GM12878 (cell line): ENCODE results near the gene C1orf210. TPM values are rescaled to one million over a fixed set of nuclear protein-coding genes. Genes with fewer than 3 reads are reported as not detected.

Experiments
- CEBPB ChIP-seq, 2 experiments: fragments of 150-350 bp in 1 of 2; IDR thresholded peaks; 2 replicates each; pipeline ENCODE4 v1.6.1; 2012 to 2014; ENCODE audit warnings: low read depth in 2 of 2, low read length in 2 of 2, borderline replicate concordance in 1 of 2, inconsistent platforms in 1 of 2
- CHD4 ChIP-seq: fragments of 200-600 bp; sonication (generic); IDR thresholded peaks from 2 replicates; pipeline ENCODE4 v1.6.1; 2016; ENCODE audit warnings: mild to moderate bottlenecking
- FOXM1 ChIP-seq: IDR thresholded peaks from 2 replicates; pipeline ENCODE4 v1.6.1; 2012; ENCODE audit warnings: low read depth, mild to moderate bottlenecking, inconsistent platforms, low read length, moderate library complexity
- KAT2A ChIP-seq: conservative IDR thresholded peaks from 2 replicates; pipeline ENCODE4 v1.6.1; 2011; ENCODE audit warnings: low read depth, low read length; ENCODE audit not compliant: control insufficient read depth
- RUNX3 ChIP-seq: IDR thresholded peaks from 2 replicates; pipeline ENCODE4 v1.6.1; 2012; ENCODE audit warnings: low read length, inconsistent platforms
- STAT3 ChIP-seq: IDR thresholded peaks from 2 replicates; pipeline ENCODE4 v1.6.1; 2011; ENCODE audit warnings: low read depth, low read length, improper control_type of control experiment
- polyA plus RNA-seq, 11 experiments: library from polyadenylated mRNA; depleted of rRNA in 4 of 11; unstranded in 6 of 11; stranded (reverse) in 5 of 11; fragments of >200 nt; fragmentation: Nextera tagmentation in 4 of 11; fragmentation: Illumina TruSeq in 1 of 11; extraction: Ambion mirVana in 4 of 11; extraction: Trizol in 1 of 11; gene quantifications; 1 replicate in 1 of 11; 2 replicates in 10 of 11; pipeline versions ENCODE4 v1.2.1 to v1.2.3, GENCODE V29; 2011 to 2016; ENCODE audit warnings: inconsistent platforms in 2 of 11, missing spikeins in 2 of 11, low read depth in 1 of 11
- total RNA-seq, 4 experiments: library from RNA; depleted of rRNA in 3 of 4; stranded (reverse); fragments of >200 nt in 3 of 4; fragmentation: Illumina TruSeq in 1 of 4; extraction: Trizol in 1 of 4; gene quantifications; 2 replicates each; pipeline versions ENCODE4 v1.2.1 to v1.2.3, GENCODE V29; 2013 to 2021
- TF ChIP-seq, protein P1 (sequence below): fragments of 450-650 bp; IDR thresholded peaks from 2 replicates; pipeline ENCODE4 v1.6.1; 2017; ENCODE audit warnings: mild to moderate bottlenecking, moderate library complexity
- TF ChIP-seq, protein P2 (sequence below): IDR thresholded peaks from 2 replicates; pipeline ENCODE4 v1.6.1; 2011; ENCODE audit warnings: low read depth, low read length, improper control_type of control experiment, borderline replicate concordance
- TF ChIP-seq, protein P3 (sequence below): IDR thresholded peaks from 2 replicates; pipeline ENCODE4 v1.6.1; 2012; ENCODE audit warnings: low read depth, low read length, improper control_type of control experiment

C1orf210 gene
- total and polyA plus RNA-seq, 10 of the 15 experiments (the other 5 are each of a cell fraction or from before 2014, with no cell fraction given): 0.07 TPM; not detected in 9

DNA sequence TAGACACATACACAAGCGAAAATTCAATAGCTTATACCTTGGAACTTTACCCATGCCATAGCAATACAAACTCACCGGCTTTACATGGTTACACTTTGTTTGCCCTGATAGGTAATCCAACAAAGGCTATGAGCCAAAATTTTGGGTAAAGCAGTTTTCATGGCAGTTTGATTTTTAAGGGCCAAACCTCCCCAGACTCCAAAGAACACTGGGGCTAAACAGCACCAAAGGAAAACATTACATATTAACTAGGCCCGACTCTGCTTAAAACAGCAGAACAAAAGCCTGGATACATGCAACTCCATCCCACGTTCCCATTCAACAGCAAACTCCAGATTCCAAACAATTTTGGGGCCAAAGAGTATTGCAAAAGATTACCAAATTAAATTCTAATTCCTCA is 19.9 kb downstream of the C1orf210 start (continued):
- TF ChIP-seq, protein P1, sequence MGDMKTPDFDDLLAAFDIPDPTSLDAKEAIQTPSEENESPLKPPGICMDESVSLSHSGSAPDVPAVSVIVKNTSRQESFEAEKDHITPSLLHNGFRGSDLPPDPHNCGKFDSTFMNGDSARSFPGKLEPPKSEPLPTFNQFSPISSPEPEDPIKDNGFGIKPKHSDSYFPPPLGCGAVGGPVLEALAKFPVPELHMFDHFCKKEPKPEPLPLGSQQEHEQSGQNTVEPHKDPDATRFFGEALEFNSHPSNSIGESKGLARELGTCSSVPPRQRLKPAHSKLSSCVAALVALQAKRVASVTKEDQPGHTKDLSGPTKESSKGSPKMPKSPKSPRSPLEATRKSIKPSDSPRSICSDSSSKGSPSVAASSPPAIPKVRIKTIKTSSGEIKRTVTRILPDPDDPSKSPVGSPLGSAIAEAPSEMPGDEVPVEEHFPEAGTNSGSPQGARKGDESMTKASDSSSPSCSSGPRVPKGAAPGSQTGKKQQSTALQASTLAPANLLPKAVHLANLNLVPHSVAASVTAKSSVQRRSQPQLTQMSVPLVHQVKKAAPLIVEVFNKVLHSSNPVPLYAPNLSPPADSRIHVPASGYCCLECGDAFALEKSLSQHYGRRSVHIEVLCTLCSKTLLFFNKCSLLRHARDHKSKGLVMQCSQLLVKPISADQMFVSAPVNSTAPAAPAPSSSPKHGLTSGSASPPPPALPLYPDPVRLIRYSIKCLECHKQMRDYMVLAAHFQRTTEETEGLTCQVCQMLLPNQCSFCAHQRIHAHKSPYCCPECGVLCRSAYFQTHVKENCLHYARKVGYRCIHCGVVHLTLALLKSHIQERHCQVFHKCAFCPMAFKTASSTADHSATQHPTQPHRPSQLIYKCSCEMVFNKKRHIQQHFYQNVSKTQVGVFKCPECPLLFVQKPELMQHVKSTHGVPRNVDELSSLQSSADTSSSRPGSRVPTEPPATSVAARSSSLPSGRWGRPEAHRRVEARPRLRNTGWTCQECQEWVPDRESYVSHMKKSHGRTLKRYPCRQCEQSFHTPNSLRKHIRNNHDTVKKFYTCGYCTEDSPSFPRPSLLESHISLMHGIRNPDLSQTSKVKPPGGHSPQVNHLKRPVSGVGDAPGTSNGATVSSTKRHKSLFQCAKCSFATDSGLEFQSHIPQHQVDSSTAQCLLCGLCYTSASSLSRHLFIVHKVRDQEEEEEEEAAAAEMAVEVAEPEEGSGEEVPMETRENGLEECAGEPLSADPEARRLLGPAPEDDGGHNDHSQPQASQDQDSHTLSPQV: no peak
- TF ChIP-seq KAT2A: no peak
- no peak for TF ChIP-seq CEBPB (IDR thresholded peaks at IDR 0.05; ENCODE audit: borderline replicate concordance in 1 of 2, low read depth in 2 of 2, low read length in 2 of 2)
- no peak for TF ChIP-seq FOXM1
- TF ChIP-seq, protein P2, sequence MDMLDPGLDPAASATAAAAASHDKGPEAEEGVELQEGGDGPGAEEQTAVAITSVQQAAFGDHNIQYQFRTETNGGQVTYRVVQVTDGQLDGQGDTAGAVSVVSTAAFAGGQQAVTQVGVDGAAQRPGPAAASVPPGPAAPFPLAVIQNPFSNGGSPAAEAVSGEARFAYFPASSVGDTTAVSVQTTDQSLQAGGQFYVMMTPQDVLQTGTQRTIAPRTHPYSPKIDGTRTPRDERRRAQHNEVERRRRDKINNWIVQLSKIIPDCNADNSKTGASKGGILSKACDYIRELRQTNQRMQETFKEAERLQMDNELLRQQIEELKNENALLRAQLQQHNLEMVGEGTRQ: no peak
- TF ChIP-seq STAT3: no peak
- TF ChIP-seq, protein P3, sequence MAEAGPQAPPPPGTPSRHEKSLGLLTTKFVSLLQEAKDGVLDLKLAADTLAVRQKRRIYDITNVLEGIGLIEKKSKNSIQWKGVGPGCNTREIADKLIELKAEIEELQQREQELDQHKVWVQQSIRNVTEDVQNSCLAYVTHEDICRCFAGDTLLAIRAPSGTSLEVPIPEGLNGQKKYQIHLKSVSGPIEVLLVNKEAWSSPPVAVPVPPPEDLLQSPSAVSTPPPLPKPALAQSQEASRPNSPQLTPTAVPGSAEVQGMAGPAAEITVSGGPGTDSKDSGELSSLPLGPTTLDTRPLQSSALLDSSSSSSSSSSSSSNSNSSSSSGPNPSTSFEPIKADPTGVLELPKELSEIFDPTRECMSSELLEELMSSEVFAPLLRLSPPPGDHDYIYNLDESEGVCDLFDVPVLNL: no peak
- no peak for TF ChIP-seq CHD4
- TF ChIP-seq RUNX3: no peak
- TF ChIP-seq, all 136 proteins: peak for 0
